PC-3 (cell line): ENCODE data around the gene SLC33A1.

ENCODE experiments used
- CTCF ChIP-seq: fragments of 300-600 bp; sonication (generic); conservative IDR thresholded peaks from 2 replicates; pipeline ENCODE4 v1.5.1; 2017; ENCODE audit warnings: antibody characterized with exemption, low read depth, mild to moderate bottlenecking, low read length
- EZH2 ChIP-seq: fragments of 300-600 bp; sonication (generic); IDR thresholded peaks from one replicate; pipeline ENCODE4 v1.6.1; 2017; ENCODE audit warnings: antibody characterized with exemption, mild to moderate bottlenecking, low read length; ENCODE audit not compliant: unreplicated experiment

- TF ChIP-seq CTCF (no peak), EZH2 (no peak)
Measured at GRCh38 chr3:155846119-155846518, 8.1 kb downstream of the SLC33A1 start.
